Esophagus squamous epithelium (tissue), 5 donors: ENCODE results near the gene OR2V2. TPM values are rescaled to one million over a fixed set of nuclear protein-coding genes. Genes with fewer than 3 reads are reported as not detected.

Source experiments
- DNase-seq: peaks from one replicate; lab custom pipeline; 2025; lab: John Stamatoyannopoulos, UW
- H3K27ac ChIP-seq, 4 donors: fragments of 200-600 bp; sonication (generic); one replicate each; pipeline ENCODE4 v1.5.1; 2016 to 2019; ENCODE audit warnings: mild to moderate bottlenecking in 1 of 4
- H3K27me3 ChIP-seq, 4 donors: fragments of 200-600 bp; sonication (generic); 1 replicate in 3 of 4; 2 replicates in 1 of 4; pipeline versions ENCODE4 v1.5.1 to v1.6.0; 2017 to 2021; ENCODE audit warnings: antibody characterized with exemption in 1 of 4
- H3K36me3 ChIP-seq, 3 donors: fragments of 200-600 bp; sonication (generic); one replicate each; pipeline ENCODE4 v1.5.1; 2016 to 2019
- H3K4me1 ChIP-seq, 3 donors: fragments of 200-600 bp; sonication (generic); one replicate each; pipeline ENCODE4 v1.5.1; 2017 to 2019
- H3K4me3 ChIP-seq, 4 donors: fragments of 200-600 bp; sonication (generic); 1 replicate in 3 of 4; 2 replicates in 1 of 4; pipeline ENCODE4 v1.5.1; 2016 to 2019; ENCODE audit warnings: mild to moderate bottlenecking in 2 of 4, moderate library complexity in 1 of 4
- H3K9me3 ChIP-seq, 3 donors: fragments of 200-600 bp; sonication (generic); one replicate each; pipeline ENCODE4 v1.5.1; 2016 to 2019
- POLR2A ChIP-seq, 4 donors: fragments of 450-650 bp; IDR thresholded peaks; one replicate each; pipeline ENCODE4 v1.6.1; 2017; ENCODE audit warnings: antibody characterized with exemption in 4 of 4, mild to moderate bottlenecking in 4 of 4, moderate library complexity in 3 of 4
- WGBS, 2 donors: methylation state at CpG; one replicate each; pipeline ENCODE4 v1.1.5; 2018; 5-methylcytosine and 5-hydroxymethylcytosine counted together
- intact Hi-C: fragments of 100-400 bp; cut with DNase I; formaldehyde crosslinking; loops from one replicate; pipeline ENCODE4 v1.15.0; 2022
- total RNA-seq, 4 donors: library from RNA; depleted of rRNA; stranded (reverse); fragments of >200 nt; gene quantifications; one replicate each; pipeline ENCODE4 v1.1.0, GENCODE V29; 2016
- TF ChIP-seq, protein P1 (sequence below), 6 experiments: fragments of 450-650 bp in 4 of 6; fragments of 200-600 bp in 2 of 6; sonication (generic) in 2 of 6; IDR thresholded peaks; one replicate each; pipeline ENCODE4 v1.5.1; 2016 to 2019; ENCODE audit warnings: antibody characterized with exemption in 6 of 6, mild to moderate bottlenecking in 4 of 6, moderate library complexity in 4 of 6
- donor health status: DM: yes; HTN: yes; CAD: no.

Gene OR2V2
- total RNA-seq, 4 donors from 2014 or later, result not detected

DNA sequence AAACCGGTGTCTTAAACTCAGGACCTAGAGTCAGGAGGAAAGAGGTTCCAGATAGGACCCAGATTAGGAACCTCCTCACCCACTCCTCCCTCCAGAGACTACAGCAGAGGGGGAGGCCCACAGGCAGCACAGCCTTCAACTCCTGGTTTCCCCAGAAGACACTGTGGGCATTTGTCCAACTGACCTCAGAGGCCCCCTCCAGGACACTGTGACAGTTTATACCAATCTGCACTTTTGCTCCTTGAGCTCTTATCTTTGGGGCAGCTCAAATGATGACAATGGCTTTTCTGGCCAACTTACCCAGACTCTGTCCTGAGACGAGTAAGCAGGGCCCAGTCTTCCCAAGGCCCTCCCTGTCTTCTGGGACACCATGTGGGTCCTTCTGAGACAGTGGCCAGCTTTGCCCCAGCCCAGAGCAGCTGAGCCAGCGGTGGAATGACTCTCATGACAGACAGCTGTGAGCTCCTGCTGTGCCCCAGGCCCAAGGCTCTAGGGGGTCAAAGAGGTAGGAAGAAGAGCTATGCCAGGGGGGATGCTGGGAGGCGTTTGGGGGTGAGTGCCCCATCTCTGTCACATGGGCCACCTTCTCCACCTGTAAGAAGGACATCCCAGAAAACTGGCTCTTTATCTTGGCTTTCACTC, 14.3 kb downstream of the OR2V2 start:
- Histone ChIP-seq H3K9me3 (no peaks in the 10 kb centered on the region), H3K27ac (peak overlapping the region in 1 of 4 donors; percentile 63), H3K4me1 (peaks cover 0 to 22% (median 8%) of the 10 kb centered on the region in 3 donors), H3K27me3 (peaks cover 0 to 59% (median 2%) of the 10 kb centered on the region in 4 donors), H3K4me3 (peak overlapping the region in 1 of 4 donors; percentile 47), H3K36me3 (no peaks in the 10 kb centered on the region)
- no peak for DNase-seq
- 75% methylated on average over 2 to 3 of the region's 4 CpGs for WGBS, 2 donors
- TF ChIP-seq, protein P1, sequence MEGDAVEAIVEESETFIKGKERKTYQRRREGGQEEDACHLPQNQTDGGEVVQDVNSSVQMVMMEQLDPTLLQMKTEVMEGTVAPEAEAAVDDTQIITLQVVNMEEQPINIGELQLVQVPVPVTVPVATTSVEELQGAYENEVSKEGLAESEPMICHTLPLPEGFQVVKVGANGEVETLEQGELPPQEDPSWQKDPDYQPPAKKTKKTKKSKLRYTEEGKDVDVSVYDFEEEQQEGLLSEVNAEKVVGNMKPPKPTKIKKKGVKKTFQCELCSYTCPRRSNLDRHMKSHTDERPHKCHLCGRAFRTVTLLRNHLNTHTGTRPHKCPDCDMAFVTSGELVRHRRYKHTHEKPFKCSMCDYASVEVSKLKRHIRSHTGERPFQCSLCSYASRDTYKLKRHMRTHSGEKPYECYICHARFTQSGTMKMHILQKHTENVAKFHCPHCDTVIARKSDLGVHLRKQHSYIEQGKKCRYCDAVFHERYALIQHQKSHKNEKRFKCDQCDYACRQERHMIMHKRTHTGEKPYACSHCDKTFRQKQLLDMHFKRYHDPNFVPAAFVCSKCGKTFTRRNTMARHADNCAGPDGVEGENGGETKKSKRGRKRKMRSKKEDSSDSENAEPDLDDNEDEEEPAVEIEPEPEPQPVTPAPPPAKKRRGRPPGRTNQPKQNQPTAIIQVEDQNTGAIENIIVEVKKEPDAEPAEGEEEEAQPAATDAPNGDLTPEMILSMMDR (IDR thresholded peaks at IDR 0.05), result no peak
- intact Hi-C loops, result no loop called here

GRCh38 chr5:181163487-181164075, 16.2 kb downstream of the OR2V2 start:
- no peaks in the 10 kb centered on the region for H3K9me3 ChIP-seq
- peaks cover 0 to 22% (median 8%) of the 10 kb centered on the region in 3 donors for H3K4me1 ChIP-seq
- 47 to 59% methylated on average over 13 to 16 of the region's 16 CpGs for WGBS, 2 donors
- no peaks in the 10 kb centered on the region for H3K36me3 ChIP-seq
- intact Hi-C loops, result no loop called here
- no peak for DNase-seq
- H3K4me3 ChIP-seq, result no peak overlapping the region
- TF ChIP-seq, protein P1 (IDR thresholded peaks at IDR 0.05), result no peak
- TF ChIP-seq POLR2A (IDR thresholded peaks at IDR 0.05), result no peak
- H3K27me3 ChIP-seq, result peaks cover 0 to 64% (median 7%) of the 10 kb centered on the region in 4 donors
- no peak overlapping the region for H3K27ac ChIP-seq

DNA sequence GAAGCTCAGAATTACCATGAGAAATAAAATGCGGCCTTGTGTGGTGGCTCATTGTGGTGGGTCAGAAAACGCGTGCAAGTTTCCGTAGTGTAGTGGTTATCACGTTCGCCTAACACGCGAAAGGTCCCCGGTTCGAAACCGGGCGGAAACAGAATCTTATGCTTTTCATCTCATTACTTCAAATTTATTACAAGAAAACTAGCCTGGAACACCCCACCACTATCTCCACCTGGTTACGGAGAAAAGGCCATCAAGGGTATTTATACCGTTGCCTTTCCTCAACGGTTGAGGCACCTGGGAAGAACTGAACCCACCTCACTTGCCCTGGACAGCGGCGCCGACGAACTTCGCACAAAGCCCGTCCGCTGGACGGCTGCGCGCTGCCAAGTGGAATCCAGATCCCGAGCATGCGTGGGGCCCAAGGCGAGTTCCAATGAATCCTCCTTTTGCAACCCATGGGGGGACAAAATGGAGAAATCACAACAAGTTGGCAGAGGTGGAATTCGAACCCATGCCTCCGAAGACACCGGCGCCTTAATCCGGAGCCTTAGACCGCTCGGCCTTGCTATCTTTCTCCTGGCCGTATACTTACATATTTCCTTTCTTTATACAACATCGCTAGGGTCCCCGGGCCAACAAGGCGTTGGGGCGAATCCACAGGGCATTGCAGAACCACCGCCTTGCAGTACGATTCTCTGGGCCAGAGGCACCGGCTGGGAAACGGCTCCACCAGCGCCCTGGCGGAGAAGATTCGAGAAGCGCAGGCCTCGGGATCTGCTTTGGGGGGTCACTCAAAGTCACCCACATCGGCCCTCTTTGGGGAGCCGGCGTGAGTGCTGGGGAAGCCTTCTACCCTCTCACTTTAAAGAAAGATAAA, 16.9 kb downstream of the OR2V2 start:
- H3K27me3 ChIP-seq, result peaks cover 0 to 71% (median 8%) of the 10 kb centered on the region in 4 donors
- H3K4me1 ChIP-seq, result peaks cover 0 to 25% (median 8%) of the 10 kb centered on the region in 3 donors
- H3K27ac ChIP-seq, result no peak overlapping the region
- no peak overlapping the region for H3K4me3 ChIP-seq
- intact Hi-C loops, result no loop called here
- H3K36me3 ChIP-seq, result no peaks in the 10 kb centered on the region
- H3K9me3 ChIP-seq, result no peaks in the 10 kb centered on the region
- no peak for DNase-seq
- TF ChIP-seq, protein P1 (IDR thresholded peaks at IDR 0.05), result no peak
- TF ChIP-seq POLR2A (IDR thresholded peaks at IDR 0.05), result no peak
- 25 to 51% methylated on average over 21 to 25 of the region's 52 CpGs for WGBS, 2 donors

DNA sequence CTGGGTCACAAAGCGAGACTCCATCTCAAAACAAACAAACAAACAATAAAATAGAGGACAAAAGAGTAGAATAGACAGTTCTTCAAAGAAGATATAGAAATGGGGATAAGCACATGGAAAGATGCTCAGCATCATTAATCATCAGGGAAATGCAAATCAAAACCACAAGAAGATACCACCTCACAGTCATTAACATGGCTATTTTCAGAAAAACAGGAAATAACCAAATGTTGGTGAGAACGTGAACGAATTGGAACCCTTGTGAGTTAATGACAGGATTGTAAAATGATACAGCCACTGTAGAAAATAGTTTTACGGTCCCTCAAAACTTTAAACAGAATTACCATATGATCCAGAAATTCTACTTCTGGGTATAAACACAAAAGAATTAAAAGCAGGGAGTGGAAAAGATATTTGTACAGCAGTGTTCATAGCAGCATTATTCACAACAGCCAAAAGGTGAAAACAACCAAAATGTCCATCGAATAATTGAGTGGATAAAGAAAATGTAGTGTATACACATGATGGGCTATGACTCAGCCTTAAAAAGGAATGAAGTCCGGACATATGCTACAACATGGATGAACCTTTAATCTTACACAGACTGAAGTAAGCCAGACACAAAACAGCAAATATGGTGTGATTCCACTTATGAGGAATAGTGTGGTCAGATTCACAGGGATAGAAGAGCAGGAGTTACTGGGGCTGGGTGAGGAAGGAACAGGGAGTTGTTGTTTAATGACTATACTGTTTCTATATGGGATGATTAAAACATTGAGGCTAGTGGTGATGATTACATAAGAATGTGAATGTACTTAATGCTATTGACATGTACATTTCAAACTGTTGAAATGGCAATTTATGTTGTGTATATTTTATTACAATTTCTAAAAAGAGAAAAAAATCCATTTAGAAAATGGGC, 19.7 kb downstream of the OR2V2 start:
- WGBS, 2 donors, result 52 to 62% methylated on average over 6 of the region's 6 CpGs
- no peaks in the 10 kb centered on the region for H3K9me3 ChIP-seq
- no peak for DNase-seq
- no peak overlapping the region for H3K27ac ChIP-seq
- H3K4me3 ChIP-seq, result no peak overlapping the region
- peaks cover 0 to 98% (median 17%) of the 10 kb centered on the region in 4 donors for H3K27me3 ChIP-seq
- peaks cover 0 to 23% (median 5%) of the 10 kb centered on the region in 3 donors for H3K4me1 ChIP-seq
- no peaks in the 10 kb centered on the region for H3K36me3 ChIP-seq
- TF ChIP-seq, protein P1 (IDR thresholded peaks at IDR 0.05), result no peak
- intact Hi-C loops, result no loop called here
